K562 (cell line): ENCODE measurements around the gene MFSD11. TPM values are rescaled to one million over a fixed set of nuclear protein-coding genes. Genes with fewer than 3 reads are reported as not detected.
"Not testable (repeated sequence)": the region's sequence is repeated elsewhere in the genome, so short reads cannot be mapped to it uniquely, and the experiment has no call there.

Experiments used
- ATAC-seq: fragments of 200-7000 bp; cut with Tn5 transposase; 3 replicates; pipeline ENCODE4 v1.9.1; 2020; ENCODE audit warnings: moderate library complexity
- BruUV-seq: library from RNA; stranded (reverse); fragments of 400-500 nt; replicated peaks from 2 replicates; lab custom pipeline; 2021; lab: Mats Ljungman, UMichigan
- CTCF ChIA-PET: fragments of 300-600 bp; formaldehyde crosslinking; extraction: SDS; loops from one replicate; lab custom pipeline; 2021; ENCODE audit warnings: low intra/inter-chr PET ratio; lab: Yijun Ruan, JAX
- POLR2A ChIA-PET: fragments of 300-600, 350-650 bp; sonication (Branson Sonifier 250); formaldehyde crosslinking; extraction: SDS; loops from one replicate; lab custom pipeline; 2021; ENCODE audit warnings: antibody characterized with exemption, inconsistent platforms; lab: Yijun Ruan, JAX
- DNase-seq, 4 experiments: peaks; one replicate each; pipeline versions ENCODE4 v3.0.0 to v3.0.0-alpha.2; 2011 to 2018; ENCODE audit warnings: low spot score in 3 of 4, mixed read lengths in 3 of 4; ENCODE audit errors: extremely low read depth in 1 of 4
- FAIRE-seq: peaks from 2 replicates; lab custom pipeline; 2011; peaks lifted over from hg19 to GRCh38; lab: Jason Lieb, UNC
- H2AFZ ChIP-seq: 2 replicates; pipeline ENCODE4 v1.6.0; 2011; ENCODE audit warnings: low read depth, low read length, control low read depth, inconsistent platforms
- H3K27ac ChIP-seq: fragments of 200-600 bp; 3 replicates; pipeline ENCODE4 v1.8.0; 2011; ENCODE audit warnings: low read depth, mild to moderate bottlenecking, control low read depth, inconsistent platforms, low read length, moderate library complexity, mixed read lengths; ENCODE audit errors: extremely low read depth
- H3K27me3 ChIP-seq, 2 experiments: fragments of 300-600 bp in 1 of 2; 2 replicates in 1 of 2; 3 replicates in 1 of 2; pipeline versions ENCODE4 v1.6.0 to v1.8.0; 2011; ENCODE audit warnings: inconsistent platforms in 2 of 2, low read length in 2 of 2, mild to moderate bottlenecking in 1 of 2, mixed read lengths in 1 of 2, moderate library complexity in 1 of 2; ENCODE audit not compliant: control insufficient read depth in 2 of 2, insufficient read depth in 2 of 2
- H3K36me3 ChIP-seq: fragments of 300-600 bp; 3 replicates; pipeline ENCODE4 v1.8.0; 2011; ENCODE audit warnings: mild to moderate bottlenecking, low read length, inconsistent platforms; ENCODE audit not compliant: control insufficient read depth, insufficient read depth
- H3K4me1 ChIP-seq, 2 experiments: fragments of 200-600 bp in 1 of 2; replicated peaks in 1 of 2; 2 replicates in 1 of 2; 3 replicates in 1 of 2; pipeline versions ENCODE4 v1.5.1 to v1.8.0; 2011; ENCODE audit warnings: inconsistent platforms in 2 of 2, low read length in 2 of 2, mild to moderate bottlenecking in 1 of 2, mixed read lengths in 1 of 2, moderate library complexity in 1 of 2; ENCODE audit not compliant: control insufficient read depth in 2 of 2, insufficient read depth in 2 of 2
- H3K4me2 ChIP-seq: 2 replicates; pipeline ENCODE4 v1.6.1; 2011; ENCODE audit warnings: low read length, control low read depth, inconsistent platforms, mixed read lengths; ENCODE audit not compliant: insufficient read depth
- H3K4me3 ChIP-seq: fragments of 200-600 bp; sonication (generic), shearing (Covaris generic); 2 replicates; pipeline ENCODE4 v1.5.1; 2016; ENCODE audit warnings: control low read depth, inconsistent platforms
- H3K79me2 ChIP-seq: fragments of 200-600 bp; 3 replicates; pipeline ENCODE4 v1.8.0; 2011; ENCODE audit warnings: low read length, inconsistent platforms; ENCODE audit not compliant: control insufficient read depth, insufficient read depth
- H3K9ac ChIP-seq, 2 experiments: 2 replicates each; pipeline versions ENCODE4 v1.6.0 to v1.6.1; 2011; ENCODE audit warnings: low read depth in 2 of 2, low read length in 2 of 2, control low read depth in 1 of 2, inconsistent platforms in 1 of 2, mild to moderate bottlenecking in 1 of 2, mixed read lengths in 1 of 2; ENCODE audit not compliant: insufficient read depth in 1 of 2
- H3K9me1 ChIP-seq: one replicate; pipeline ENCODE4 v1.6.0; 2011; ENCODE audit warnings: inconsistent platforms, mild to moderate bottlenecking, low read length, moderate library complexity; ENCODE audit not compliant: control insufficient read depth, insufficient read depth
- H3K9me3 ChIP-seq: replicated peaks from 2 replicates; pipeline ENCODE4 v1.5.1; 2011; ENCODE audit warnings: low read depth, low read length, inconsistent platforms; ENCODE audit not compliant: control insufficient read depth, insufficient read depth
- H4K20me1 ChIP-seq: replicated peaks from 2 replicates; pipeline ENCODE4 v1.6.1; 2011; ENCODE audit warnings: low read length, inconsistent platforms, mixed read lengths; ENCODE audit not compliant: control insufficient read depth, insufficient read depth
- HINFP ChIP-seq: fragments of 450-650 bp; conservative IDR thresholded peaks from 2 replicates; pipeline ENCODE4 v1.6.1; 2016; ENCODE audit warnings: missing genetic modification characterization, low read depth, mild to moderate bottlenecking, control low read depth, missing compliant biosample characterization
- HMG20B ChIP-seq: fragments of 250-450 bp; sonication (Bioruptor Pico); IDR thresholded peaks from 2 replicates; pipeline ENCODE4 v1.5.0; 2021; ENCODE audit warnings: mild to moderate bottlenecking
- WGBS: fragments of 100-300 bp; shearing (Covaris generic); methylation state at CpG from one replicate; pipeline ENCODE4 v1.1.6; 2016; ENCODE audit warnings: low coverage, mixed read lengths; ENCODE audit not compliant: insufficient coverage; ENCODE audit errors: missing lambda C conversion rate; 5-methylcytosine and 5-hydroxymethylcytosine counted together
- in situ Hi-C: fragments of 300-500 bp; cut with MboI; formaldehyde crosslinking; loops from 4 replicates; pipeline ENCODE4 v1.15.0; 2018; ENCODE audit warnings: inconsistent platforms, mixed read lengths
- intact Hi-C: fragments of 100-400 bp; cut with micrococcal nuclease; formaldehyde crosslinking; loops from 2 replicates; pipeline ENCODE4 v1.14.2; 2022
- polyA plus RNA-seq, 8 experiments: library from polyadenylated mRNA; depleted of rRNA in 4 of 8; stranded (reverse) in 5 of 8; unstranded in 3 of 8; fragments of >200 nt; fragmentation: Nextera tagmentation in 2 of 8; fragmentation: Illumina TruSeq in 1 of 8; extraction: Ambion mirVana in 2 of 8; extraction: Trizol in 1 of 8; gene quantifications; 2 replicates each; pipeline versions ENCODE4 v1.2.1 to v1.2.3, GENCODE V29; 2011 to 2014; ENCODE audit warnings: inconsistent platforms in 1 of 8, missing spikeins in 1 of 8
- total RNA-seq, 7 experiments: library from RNA; depleted of rRNA in 6 of 7; stranded (reverse); fragments of >200 nt in 6 of 7; fragmentation: Illumina TruSeq in 2 of 7; extraction: Trizol in 2 of 7; gene quantifications; 2 replicates each; pipeline versions ENCODE4 v1.2.1 to v1.2.3, GENCODE V29; 2011 to 2021; ENCODE audit warnings: low replicate concordance in 1 of 7

The MFSD11 gene
- total and polyA plus RNA-seq, 9 of the 15 experiments (the other 6 are each of a cell fraction or from before 2014, with no cell fraction given): 14.4 to 24.5 (median 19.9) TPM

DNA sequence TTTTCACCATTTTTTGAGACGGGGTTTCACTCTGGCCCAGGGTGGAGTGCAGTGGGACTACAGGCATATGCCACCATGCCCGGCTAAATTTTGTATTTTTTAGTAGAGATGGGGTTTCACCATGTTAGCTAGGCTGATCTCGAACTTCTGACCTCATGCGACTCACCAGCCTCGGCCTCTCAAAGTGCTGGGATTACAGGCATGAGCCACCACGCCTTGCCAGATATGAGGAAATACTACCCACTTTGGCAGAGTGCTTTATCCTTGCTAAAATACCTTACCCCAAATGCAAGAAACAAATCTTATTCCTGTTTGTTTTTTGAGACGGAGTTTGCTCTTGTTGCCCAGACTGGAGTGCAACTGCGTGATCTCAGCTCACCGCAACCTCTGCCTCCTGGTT lies 67.4 kb downstream of the MFSD11 start (continued):
- no peak for TF ChIP-seq HINFP (tag)
- no peak for TF ChIP-seq HMG20B (CRISPR knock-in tag)

DNA sequence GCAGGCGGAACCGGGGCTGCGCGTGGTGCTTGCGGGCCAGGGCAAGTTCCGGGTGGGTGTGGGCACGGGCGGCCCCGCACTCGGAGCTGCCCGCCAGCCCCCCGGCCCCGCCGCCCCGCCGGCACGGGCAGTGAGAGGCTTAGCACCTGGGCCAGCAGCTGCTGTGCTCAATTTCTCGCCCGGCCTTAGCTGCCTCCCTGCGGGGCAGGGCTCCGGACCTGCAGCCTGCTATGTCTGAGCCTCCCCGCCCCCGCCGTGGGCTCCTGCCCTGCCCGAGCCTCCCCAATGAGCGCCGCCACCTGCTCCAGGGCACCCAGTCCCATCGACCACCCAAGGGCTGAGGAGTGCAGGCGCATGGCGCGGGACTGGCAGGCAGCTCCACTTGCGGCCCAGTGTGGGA lies 68.2 kb downstream of the MFSD11 start:
- POLR2A ChIA-PET: interaction anchor here (0.6 to 1.4 kb wide), 3 partner anchors 12 to 25 kb away, joined by 3 to 4 read pairs (median 3); no protein-coding TSS in a partner anchor
- DNase-seq, H3K27ac ChIP-seq, BruUV-seq, H3K4me2 ChIP-seq, FAIRE-seq, ATAC-seq, H3K79me2 ChIP-seq, in situ Hi-C loops, H4K20me1 ChIP-seq, CTCF ChIA-PET, H2AFZ ChIP-seq, H3K4me1 ChIP-seq, H3K27me3 ChIP-seq, H3K9me3 ChIP-seq, H3K36me3 ChIP-seq, H3K9ac ChIP-seq, H3K9me1 ChIP-seq, intact Hi-C loops, H3K4me3 ChIP-seq: not testable (repeated sequence)
- 91% methylated on average over 10 of the region's 32 CpGs for WGBS
